ENCODE results near the gene ZBTB8B.

The ZBTB8B gene

DNA sequence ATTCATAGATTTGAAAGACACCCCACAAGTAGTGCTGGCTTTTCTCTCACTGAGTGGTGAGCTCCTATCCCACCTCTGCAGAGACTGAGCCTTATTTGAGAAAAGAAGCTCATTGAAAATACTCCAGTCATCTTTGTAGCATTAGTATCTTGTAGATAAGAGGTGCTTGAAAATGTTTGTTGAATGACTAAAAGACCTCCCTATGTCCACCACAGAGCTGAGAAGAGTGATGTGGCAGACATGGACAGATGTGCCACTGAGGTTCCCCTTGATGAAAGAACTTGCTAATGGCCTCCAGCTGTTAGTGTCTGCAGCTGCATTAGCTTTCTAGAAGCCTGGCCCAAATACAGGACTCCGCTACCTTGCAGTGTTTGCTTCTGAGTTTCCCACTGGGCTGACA, 45.1 kb downstream of the ZBTB8B start:
- DNase-seq = no peak

All from stimulated activated naive CD4-positive, alpha-beta T cell (primary cell).